ENCODE data around the gene FKTN.

Gene FKTN

DNA sequence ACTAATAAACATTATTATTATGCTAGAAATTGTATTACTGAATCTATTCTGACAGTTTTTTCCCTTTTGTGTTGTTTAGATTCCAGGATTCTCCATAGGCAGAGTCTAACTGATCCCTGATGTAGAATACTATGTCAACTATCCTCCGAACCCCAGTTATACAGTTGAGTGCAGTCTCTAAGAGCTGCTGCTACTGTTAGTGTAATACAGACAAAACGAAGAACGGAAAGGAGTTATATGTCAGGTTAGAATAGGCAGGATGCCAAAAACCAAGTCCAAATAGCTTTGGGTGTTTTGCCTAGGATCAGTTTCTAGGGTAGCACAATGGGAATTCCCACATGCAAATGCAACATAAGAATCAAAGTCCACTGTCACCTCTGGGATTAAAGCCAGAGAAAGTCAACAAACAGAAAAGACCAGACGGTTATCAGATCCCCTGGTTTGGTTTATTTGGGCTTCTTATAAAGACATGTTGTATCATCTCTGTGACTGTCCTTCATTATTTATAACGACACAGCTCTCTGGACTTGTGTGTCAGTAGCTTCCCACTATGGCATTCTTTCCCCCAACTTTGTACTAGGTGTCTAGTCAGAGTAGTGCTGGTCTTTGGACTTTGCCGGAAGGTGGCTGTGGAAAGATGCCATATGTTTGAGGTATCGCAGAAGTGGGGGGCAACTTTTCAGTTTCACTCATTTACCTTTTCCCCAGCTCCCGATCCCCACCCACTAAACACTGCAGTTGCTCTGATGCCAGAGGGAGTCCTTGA lies 121.5 kb downstream of the FKTN start:
- H3K4me1 Mint-ChIP-seq, result no peaks in the 10 kb centered on the region
- no peaks in the 10 kb centered on the region for H3K36me3 Mint-ChIP-seq (ENCODE audit: low read depth)
- no peaks in the 10 kb centered on the region for H3K27me3 Mint-ChIP-seq
- ATAC-seq, result no peak
- H3K27ac Mint-ChIP-seq, result no peak overlapping the region
- no peak for DNase-seq
- H3K4me3 Mint-ChIP-seq, result no peak overlapping the region
- H3K9me3 Mint-ChIP-seq, result no peaks in the 10 kb centered on the region

DNA sequence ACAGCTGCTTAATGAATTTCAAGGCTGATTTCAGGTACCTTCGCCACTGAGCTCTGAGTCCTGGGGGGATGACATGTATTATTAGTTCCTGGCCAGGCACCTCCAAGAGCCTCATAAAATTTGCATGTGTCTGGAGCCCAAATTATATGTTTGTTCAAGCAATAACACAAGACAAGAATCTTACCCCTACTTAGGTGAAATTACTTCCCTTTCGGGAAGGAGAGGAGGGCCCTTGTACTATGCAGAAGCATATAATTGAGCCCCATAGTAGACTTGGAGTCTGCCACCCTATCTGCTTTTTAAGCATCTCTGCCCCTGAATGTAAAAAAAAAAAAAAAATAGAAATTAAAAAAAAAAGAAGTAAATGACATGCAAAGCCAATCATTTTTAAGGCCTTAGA lies 123.4 kb downstream of the FKTN start:
- H3K27ac Mint-ChIP-seq, result no peak overlapping the region
- H3K36me3 Mint-ChIP-seq (ENCODE audit: low read depth), result no peaks in the 10 kb centered on the region
- H3K4me3 Mint-ChIP-seq, result no peak overlapping the region
- no peaks in the 10 kb centered on the region for H3K9me3 Mint-ChIP-seq
- no peaks in the 10 kb centered on the region for H3K4me1 Mint-ChIP-seq
- no peaks in the 10 kb centered on the region for H3K27me3 Mint-ChIP-seq
- no peak for ATAC-seq
- no peak for DNase-seq

DNA sequence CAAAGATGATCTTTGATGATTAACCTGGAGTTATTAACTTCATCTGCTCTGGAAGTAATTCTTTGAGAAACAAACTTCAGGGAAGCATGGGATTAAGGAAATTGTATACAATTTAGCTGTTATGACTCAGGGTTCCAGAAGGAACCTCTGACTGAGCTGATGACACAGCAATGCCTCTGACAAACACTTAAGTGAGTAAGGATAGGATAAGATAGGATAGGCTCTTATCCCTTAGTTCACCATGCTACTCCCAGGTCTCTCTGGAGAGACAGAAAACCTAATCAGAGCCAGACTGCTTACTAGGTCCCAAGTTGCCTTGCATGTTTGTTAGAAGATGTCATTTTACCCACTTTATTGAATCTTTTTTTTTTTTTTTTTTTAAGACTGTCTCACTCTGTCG lies 123.8 kb downstream of the FKTN start:
- H3K4me3 Mint-ChIP-seq, result no peak overlapping the region
- no peaks in the 10 kb centered on the region for H3K36me3 Mint-ChIP-seq (ENCODE audit: low read depth)
- no peaks in the 10 kb centered on the region for H3K27me3 Mint-ChIP-seq
- H3K4me1 Mint-ChIP-seq, result no peaks in the 10 kb centered on the region
- ATAC-seq (no peak), DNase-seq (no peak)
- H3K27ac Mint-ChIP-seq, result no peak overlapping the region
- no peaks in the 10 kb centered on the region for H3K9me3 Mint-ChIP-seq

DNA sequence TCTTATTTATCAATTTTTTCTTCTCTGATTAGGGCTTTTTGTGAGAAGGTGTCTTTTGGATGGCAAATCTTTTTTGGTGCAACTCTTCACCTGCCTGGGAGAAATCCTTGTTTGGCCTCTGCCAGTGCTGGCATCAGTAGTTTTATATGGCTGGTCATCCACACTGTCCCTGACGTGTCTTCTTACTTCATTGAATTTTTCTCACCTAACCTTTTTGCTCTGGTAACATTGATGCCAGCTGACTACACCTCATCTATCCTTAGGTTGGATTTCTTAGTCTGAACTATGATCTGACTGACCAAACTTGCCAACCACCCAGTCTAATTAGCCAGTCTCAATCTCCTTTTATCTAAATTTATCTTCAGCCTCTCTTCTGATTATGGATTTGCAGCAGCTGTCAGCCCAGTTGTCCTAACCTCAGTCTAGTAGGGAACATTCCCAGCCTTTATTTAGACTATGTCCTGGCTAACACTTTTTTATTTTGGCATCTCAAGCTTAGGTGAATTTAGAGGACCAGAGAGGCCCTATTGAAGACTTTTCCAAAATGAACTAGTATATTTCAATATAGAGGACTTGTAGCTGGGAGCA lies 125.9 kb downstream of the FKTN start:
- H3K36me3 Mint-ChIP-seq (ENCODE audit: low read depth), result no peaks in the 10 kb centered on the region
- H3K27me3 Mint-ChIP-seq, result no peaks in the 10 kb centered on the region
- no peak overlapping the region for H3K4me3 Mint-ChIP-seq
- ATAC-seq (no peak), DNase-seq (no peak)
- H3K4me1 Mint-ChIP-seq, result no peaks in the 10 kb centered on the region
- no peak overlapping the region for H3K27ac Mint-ChIP-seq
- no peaks in the 10 kb centered on the region for H3K9me3 Mint-ChIP-seq

DNA sequence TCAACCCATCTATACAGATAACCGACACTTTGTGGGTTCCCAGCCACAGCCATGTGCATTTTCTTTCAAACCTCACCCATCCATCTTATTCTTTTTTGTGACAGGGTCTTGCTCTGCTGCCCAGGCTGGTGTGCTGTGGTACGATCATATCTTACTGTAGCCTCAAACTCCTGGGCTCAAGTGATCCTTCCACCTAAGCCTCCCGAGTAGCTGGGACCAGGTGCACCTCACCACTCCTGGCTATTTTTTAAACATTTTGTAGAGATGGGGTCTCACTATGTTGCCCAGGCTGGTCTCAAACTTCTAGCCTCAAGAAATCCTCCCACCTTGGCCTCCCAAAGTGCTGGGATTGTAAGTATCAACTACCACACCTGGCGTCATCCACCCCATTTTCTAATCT lies 129.0 kb downstream of the FKTN start:
- no peak for ATAC-seq
- H3K27me3 Mint-ChIP-seq, result peaks cover 15% of the 10 kb centered on the region
- H3K9me3 Mint-ChIP-seq, result no peaks in the 10 kb centered on the region
- no peak for DNase-seq
- H3K36me3 Mint-ChIP-seq (ENCODE audit: low read depth), result no peaks in the 10 kb centered on the region
- no peak overlapping the region for H3K4me3 Mint-ChIP-seq
- no peak overlapping the region for H3K27ac Mint-ChIP-seq
- no peaks in the 10 kb centered on the region for H3K4me1 Mint-ChIP-seq

All from activated naive CD8-positive, alpha-beta T cell treated with anti-CD3 and anti-CD28 coated beads, Interleukin-2, amount 50 U/mL, for 24 hours (primary cell).